Mammary microvascular endothelial cell (primary cell): Measurements from ENCODE around the gene OR8B8. TPM values are rescaled to one million over a fixed set of nuclear protein-coding genes. Genes with fewer than 3 reads are reported as not detected.

ENCODE experiments used
- total RNA-seq: library from RNA; depleted of rRNA; stranded (reverse); fragments of >200 nt; gene quantifications from 2 replicates; pipeline ENCODE4 v1.2.3, GENCODE V29; 2015

OR8B8 gene
- not detected in 2 replicates for total RNA-seq

GRCh38 chr11:124445646-124446150, at the start of gene OR8B8:
TSS of gene OR8B8 (minus strand) at chr11:124445696. CDS start at chr11:124441085, 4,611 bp downstream.

GRCh38 chr11:124424384-124424921, 21.0 kb downstream of the OR8B8 start, which contains the start of gene OR8B4:
TSS of gene OR8B4 (minus strand) at chr11:124424871. CDS start at chr11:124424871, 0 bp downstream.

GRCh38 chr11:124398924-124399323, 46.6 kb downstream of the OR8B8 start, which contains the start of gene OR8B3:
TSS of gene OR8B3 (minus strand) at chr11:124399024. CDS start at chr11:124397351, 1,673 bp downstream.

Other genes starting within 250 kb of the OR8B8 start
- gene OR8G1, start 204.6 kb downstream of the OR8B8 start, total RNA-seq, result not detected in 2 replicates
- gene OR8G5, start 189.3 kb downstream of the OR8B8 start, total RNA-seq, result not detected in 2 replicates
- not detected in 2 replicates for gene OR8D1, start 131.7 kb downstream of the OR8B8 start, total RNA-seq
- not detected in 2 replicates for gene OR8D2, start 125.5 kb downstream of the OR8B8 start, total RNA-seq
- not detected in 2 replicates for gene OR8B2, start 61.2 kb downstream of the OR8B8 start, total RNA-seq
- not detected in 2 replicates for gene OR8B3, start 46.7 kb downstream of the OR8B8 start, total RNA-seq
- not detected in 2 replicates for gene OR8B4, start 20.8 kb downstream of the OR8B8 start, total RNA-seq
- not detected in 2 replicates for gene OR8B12, start 98.0 kb upstream of the OR8B8 start, total RNA-seq
- not detected in 2 replicates for gene OR8A1, start 124.3 kb upstream of the OR8B8 start, total RNA-seq
- not detected in 2 replicates for gene PANX3, start 165.7 kb upstream of the OR8B8 start, total RNA-seq
- 18.4 and 19.9 TPM in 2 replicates for gene TBRG1, start 177.2 kb upstream of the OR8B8 start, total RNA-seq
- 13.9 and 14.9 TPM in 2 replicates for gene SIAE, start 228.0 kb upstream of the OR8B8 start, total RNA-seq
- 14.2 and 16.4 TPM in 2 replicates for gene SPA17, start 228.2 kb upstream of the OR8B8 start, total RNA-seq